A172 (cell line): Measurements from ENCODE around the gene ZC3H7A. TPM values are rescaled to one million over a fixed set of nuclear protein-coding genes. Genes with fewer than 3 reads are reported as not detected.

Experiments
- DNase-seq: peaks from one replicate; pipeline ENCODE4 v3.0.0-alpha.2; 2015; ENCODE audit warnings: low spot score
- total RNA-seq: library from RNA; depleted of rRNA; stranded (reverse); fragments of >200 nt; shearing (Covaris generic); gene quantifications from 2 replicates; pipeline ENCODE4 v1.2.3, GENCODE V29; 2014; rRNA removed

ZC3H7A gene
- total RNA-seq, 1 experiment from 2014 or later: 73.5 TPM

- no peak for DNase-seq
These were observed 90.8 kb downstream of the ZC3H7A start for GRCh38 chr16:11706180-11706742.

- DNase-seq: no peak
These were observed 91.6 kb downstream of the ZC3H7A start for GRCh38 chr16:11705311-11706025.

Other genes starting within 250 kb of the ZC3H7A start
- 30.1 and 38.4 TPM in 2 replicates for gene LITAF, start 210.3 kb downstream of the ZC3H7A start, total RNA-seq
- 20.7 and 30.9 TPM in 2 replicates for gene SNN, start 128.8 kb downstream of the ZC3H7A start, total RNA-seq
- 33.8 and 35.9 TPM in 2 replicates for gene TXNDC11, start 54.4 kb downstream of the ZC3H7A start, total RNA-seq
- 345 and 364 TPM in 2 replicates for gene RSL1D1, start 54.3 kb upstream of the ZC3H7A start, total RNA-seq
- gene GSPT1, start 118.7 kb upstream of the ZC3H7A start, total RNA-seq: 124 and 161 TPM in 2 replicates
- gene NPIPB2, start 144.8 kb upstream of the ZC3H7A start, total RNA-seq: 5.1 TPM in 1 of 2 replicates, not detected in the other
- gene TNFRSF17, start 168.0 kb upstream of the ZC3H7A start, total RNA-seq: not detected in 2 replicates
- gene SNX29, start 179.5 kb upstream of the ZC3H7A start, total RNA-seq: 5.9 and 8.0 TPM in 2 replicates